H9 (cell line): ENCODE measurements around the gene GPI. TPM values are rescaled to one million over a fixed set of nuclear protein-coding genes. Genes with fewer than 3 reads are reported as not detected.

Source experiments
- DNase-seq: peaks from one replicate; pipeline ENCODE4 v3.0.0-alpha.2; 2017
- H2AFZ ChIP-seq: one replicate; pipeline ENCODE4 v1.6.1; 2013; ENCODE audit warnings: mild to moderate bottlenecking, low read length, control low read depth, moderate library complexity
- H2AK5ac ChIP-seq: 2 replicates; pipeline ENCODE4 v1.6.1; 2013; ENCODE audit warnings: low read length, control low read depth, mixed read lengths; ENCODE audit not compliant: insufficient read length
- H2BK120ac ChIP-seq: one replicate; pipeline ENCODE4 v1.6.1; 2013; ENCODE audit warnings: low read depth, mild to moderate bottlenecking, low read length, control low read depth, inconsistent platforms; ENCODE audit not compliant: poor library complexity, severe bottlenecking
- H2BK12ac ChIP-seq: 2 replicates; pipeline ENCODE4 v1.6.1; 2013; ENCODE audit warnings: low read length, control low read depth, mixed read lengths, low read depth; ENCODE audit not compliant: insufficient read length
- H2BK15ac ChIP-seq: 2 replicates; pipeline ENCODE4 v1.6.1; 2013; ENCODE audit warnings: low read depth, low read length, control low read depth
- H2BK20ac ChIP-seq: one replicate; pipeline ENCODE4 v1.6.1; 2013; ENCODE audit warnings: low read depth, mild to moderate bottlenecking, low read length, control low read depth, inconsistent platforms; ENCODE audit not compliant: poor library complexity, severe bottlenecking
- H2BK5ac ChIP-seq: 2 replicates; pipeline ENCODE4 v1.6.1; 2013; ENCODE audit warnings: low read length, control low read depth, mixed read lengths; ENCODE audit not compliant: insufficient read length
- H3K14ac ChIP-seq: 2 replicates; pipeline ENCODE4 v1.6.1; 2013; ENCODE audit warnings: low read length, control low read depth; ENCODE audit not compliant: insufficient read depth
- H3K18ac ChIP-seq: 2 replicates; pipeline ENCODE4 v1.6.1; 2013; ENCODE audit warnings: low read depth, mild to moderate bottlenecking, mixed read lengths, low read length, control low read depth; ENCODE audit not compliant: insufficient read length
- H3K23ac ChIP-seq: 2 replicates; pipeline ENCODE4 v1.6.1; 2013; ENCODE audit warnings: low read length, control low read depth, mixed read lengths, low read depth; ENCODE audit not compliant: insufficient read length
- H3K23me2 ChIP-seq: 2 replicates; pipeline ENCODE4 v1.6.1; 2013; ENCODE audit warnings: low read depth, mild to moderate bottlenecking, mixed read lengths, low read length, control low read depth; ENCODE audit not compliant: insufficient read length, poor library complexity, severe bottlenecking
- H3K27ac ChIP-seq: 2 replicates; pipeline ENCODE4 v1.5.1; 2013; ENCODE audit warnings: low read length, control low read depth, mixed read lengths, low read depth; ENCODE audit not compliant: insufficient read length
- H3K27me3 ChIP-seq: 2 replicates; pipeline ENCODE4 v1.6.1; 2013; ENCODE audit warnings: low read length, control low read depth, inconsistent platforms; ENCODE audit not compliant: insufficient read depth
- H3K4ac ChIP-seq: 2 replicates; pipeline ENCODE4 v1.6.1; 2013; ENCODE audit warnings: low read depth, mild to moderate bottlenecking, control low read depth, inconsistent platforms, low read length, moderate library complexity
- H3K4me1 ChIP-seq: 2 replicates; pipeline ENCODE4 v1.6.1; 2013; ENCODE audit warnings: low read length, control low read depth, inconsistent platforms; ENCODE audit not compliant: insufficient read depth
- H3K4me2 ChIP-seq: 2 replicates; pipeline ENCODE4 v1.6.1; 2013; ENCODE audit warnings: low read length, control low read depth, mixed read lengths; ENCODE audit not compliant: insufficient read length, insufficient read depth
- H3K56ac ChIP-seq: 2 replicates; pipeline ENCODE4 v1.6.1; 2013; ENCODE audit warnings: low read depth, mild to moderate bottlenecking, mixed read lengths, low read length, control low read depth; ENCODE audit not compliant: insufficient read length
- H3K79me1 ChIP-seq: 2 replicates; pipeline ENCODE4 v1.6.1; 2013; ENCODE audit warnings: low read depth, mild to moderate bottlenecking, moderate library complexity, low read length, control low read depth, inconsistent platforms; ENCODE audit not compliant: insufficient read depth, poor library complexity, severe bottlenecking
- H3K79me2 ChIP-seq: 2 replicates; pipeline ENCODE4 v1.6.1; 2013; ENCODE audit warnings: low read length, control low read depth, inconsistent platforms; ENCODE audit not compliant: insufficient read depth
- H3K9ac ChIP-seq: 2 replicates; pipeline ENCODE4 v1.6.1; 2013; ENCODE audit warnings: low read length, control low read depth, mixed read lengths; ENCODE audit not compliant: insufficient read length; ENCODE audit errors: extremely low read depth
- H3K9me3 ChIP-seq: one replicate; pipeline ENCODE4 v1.6.1; 2013; ENCODE audit warnings: low read depth, low read length, inconsistent platforms; ENCODE audit not compliant: control insufficient read depth
- H3T11ph ChIP-seq: one replicate; pipeline ENCODE4 v1.6.1; 2013; ENCODE audit warnings: mild to moderate bottlenecking, low read length, control low read depth, inconsistent platforms
- H4K20me1 ChIP-seq: one replicate; pipeline ENCODE4 v1.6.1; 2013; ENCODE audit not compliant: control insufficient read depth, insufficient read length, insufficient read depth
- H4K5ac ChIP-seq: 2 replicates; pipeline ENCODE4 v1.6.1; 2013; ENCODE audit warnings: low read depth, mild to moderate bottlenecking, mixed read lengths, low read length, control low read depth; ENCODE audit not compliant: insufficient read length
- H4K8ac ChIP-seq: replicated peaks from 2 replicates; pipeline ENCODE4 v1.6.1; 2013; ENCODE audit warnings: low read length, control low read depth, mixed read lengths, low read depth; ENCODE audit not compliant: insufficient read length
- H4K91ac ChIP-seq: 2 replicates; pipeline ENCODE4 v1.6.1; 2013; ENCODE audit warnings: low read depth, mild to moderate bottlenecking, moderate library complexity, mixed read lengths, low read length, control low read depth; ENCODE audit not compliant: insufficient read length
- H3K27ac Mint-ChIP-seq, 3 experiments: 2 replicates in 2 of 3; 3 replicates in 1 of 3; pipeline ENCODE4 v1.8.0; 2020 to 2021; ENCODE audit warnings: mixed read lengths in 3 of 3, mild to moderate bottlenecking in 1 of 3, moderate library complexity in 1 of 3
- H3K27me3 Mint-ChIP-seq: 2 replicates; pipeline ENCODE4 v1.8.0; 2021; ENCODE audit warnings: low read depth, mild to moderate bottlenecking, moderate library complexity, mixed read lengths
- H3K36me3 Mint-ChIP-seq, 3 experiments: 2 replicates in 2 of 3; 3 replicates in 1 of 3; pipeline ENCODE4 v1.8.0; 2020 to 2021; ENCODE audit warnings: low read depth in 3 of 3, mixed read lengths in 3 of 3; ENCODE audit not compliant: insufficient read depth in 1 of 3
- H3K4me1 Mint-ChIP-seq, 2 experiments: 2 replicates each; pipeline ENCODE4 v1.8.0; 2020; ENCODE audit warnings: mixed read lengths in 2 of 2
- H3K4me3 Mint-ChIP-seq, 2 experiments: 2 replicates in 1 of 2; 3 replicates in 1 of 2; pipeline ENCODE4 v1.8.0; 2020 to 2021; ENCODE audit warnings: mild to moderate bottlenecking in 2 of 2, mixed read lengths in 2 of 2, moderate library complexity in 1 of 2
- H3K9me3 Mint-ChIP-seq, 2 experiments: 2 replicates in 1 of 2; 3 replicates in 1 of 2; pipeline ENCODE4 v1.8.0; 2020; ENCODE audit warnings: mild to moderate bottlenecking in 2 of 2, mixed read lengths in 2 of 2, moderate library complexity in 1 of 2
- WGBS: extraction: QIAGEN DNeasy Blood & Tissue Kit; methylation state at CpG from one replicate; pipeline ENCODE4 v1.1.7; 2013; ENCODE audit warnings: missing lambda C conversion rate, low lambda C conversion rate, mixed read lengths; ENCODE audit not compliant: insufficient read length; ENCODE audit errors: extremely low coverage; 5-methylcytosine and 5-hydroxymethylcytosine counted together
- total RNA-seq: library from RNA; stranded (reverse); gene quantifications from 2 replicates; pipeline ENCODE4 v1.2.1, GENCODE V29; 2021
- TF ChIP-seq, protein P1 (sequence below): fragments of 200-600 bp; sonication (generic); conservative IDR thresholded peaks from 3 replicates; pipeline ENCODE4 v1.8.0; 2021; ENCODE audit warnings: antibody characterized with exemption, mild to moderate bottlenecking

Gene GPI
- total RNA-seq, 1 experiment from 2014 or later: 373 TPM

DNA sequence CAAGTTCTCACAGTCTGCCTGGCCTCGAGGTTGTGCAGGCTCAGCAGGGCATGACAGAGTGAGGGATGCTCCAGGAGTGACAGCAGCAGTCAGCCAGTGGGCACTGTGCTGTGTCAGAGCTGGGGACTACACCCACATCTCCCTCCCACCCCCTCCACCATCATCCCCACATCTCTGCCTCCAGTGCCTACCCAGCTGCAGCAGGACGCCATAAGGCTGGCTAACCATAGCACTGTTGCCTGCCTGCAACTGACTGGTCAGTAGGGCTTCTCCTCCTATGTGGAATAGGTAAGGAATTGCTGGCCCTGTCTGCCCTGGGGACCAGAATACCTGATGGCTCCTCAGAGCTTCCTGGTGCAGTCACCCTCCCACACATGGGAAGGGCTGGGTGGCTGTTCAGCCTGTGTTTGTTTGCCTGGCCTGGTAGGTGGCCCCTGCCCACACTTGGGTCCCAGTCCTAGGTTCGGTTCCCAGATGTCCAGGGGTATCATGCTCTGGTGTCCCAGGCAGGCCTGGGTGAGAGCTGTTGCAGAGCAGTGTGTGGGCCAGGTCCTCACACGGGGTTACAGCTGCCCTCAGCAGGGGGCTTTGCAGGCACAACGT, 15.7 kb downstream of the GPI start:
- no peaks in the 10 kb centered on the region for H3K79me1 ChIP-seq
- Mint-ChIP-seq H3K4me3 (no peak overlapping the region), H3K9me3 (no peaks in the 10 kb centered on the region; a peak in 1 of 5 replicates), H3K4me1 (no peaks in the 10 kb centered on the region), H3K36me3 (peaks cover 69 to 90% (median 83%) of the 10 kb centered on the region in 3 experiments), H3K27me3 (no peaks in the 10 kb centered on the region), H3K27ac (no peak overlapping the region)
- H3K4me1 ChIP-seq: no peaks in the 10 kb centered on the region
- H3K27ac ChIP-seq: no peak overlapping the region
- H3K4ac ChIP-seq: no peak overlapping the region
- H3T11ph ChIP-seq: no peak overlapping the region
- no peaks in the 10 kb centered on the region for H3K79me2 ChIP-seq
- H2BK20ac ChIP-seq: no peak overlapping the region
- H4K5ac ChIP-seq: no peak overlapping the region
- WGBS: no CpG with 5 or more reads among the region's 5 CpGs
- no peak overlapping the region for H4K8ac ChIP-seq
- H3K56ac ChIP-seq: no peak overlapping the region
- no peak overlapping the region for H3K23ac ChIP-seq
- H4K91ac ChIP-seq: no peak overlapping the region
- no peaks in the 10 kb centered on the region for H3K23me2 ChIP-seq
- H3K9ac ChIP-seq: no peak overlapping the region
- H3K18ac ChIP-seq: no peak overlapping the region
- no peak overlapping the region for H2AK5ac ChIP-seq
- H3K4me2 ChIP-seq: no peak overlapping the region
- H2AFZ ChIP-seq: no peak overlapping the region
- no peak overlapping the region for H2BK5ac ChIP-seq
- TF ChIP-seq, protein P1, sequence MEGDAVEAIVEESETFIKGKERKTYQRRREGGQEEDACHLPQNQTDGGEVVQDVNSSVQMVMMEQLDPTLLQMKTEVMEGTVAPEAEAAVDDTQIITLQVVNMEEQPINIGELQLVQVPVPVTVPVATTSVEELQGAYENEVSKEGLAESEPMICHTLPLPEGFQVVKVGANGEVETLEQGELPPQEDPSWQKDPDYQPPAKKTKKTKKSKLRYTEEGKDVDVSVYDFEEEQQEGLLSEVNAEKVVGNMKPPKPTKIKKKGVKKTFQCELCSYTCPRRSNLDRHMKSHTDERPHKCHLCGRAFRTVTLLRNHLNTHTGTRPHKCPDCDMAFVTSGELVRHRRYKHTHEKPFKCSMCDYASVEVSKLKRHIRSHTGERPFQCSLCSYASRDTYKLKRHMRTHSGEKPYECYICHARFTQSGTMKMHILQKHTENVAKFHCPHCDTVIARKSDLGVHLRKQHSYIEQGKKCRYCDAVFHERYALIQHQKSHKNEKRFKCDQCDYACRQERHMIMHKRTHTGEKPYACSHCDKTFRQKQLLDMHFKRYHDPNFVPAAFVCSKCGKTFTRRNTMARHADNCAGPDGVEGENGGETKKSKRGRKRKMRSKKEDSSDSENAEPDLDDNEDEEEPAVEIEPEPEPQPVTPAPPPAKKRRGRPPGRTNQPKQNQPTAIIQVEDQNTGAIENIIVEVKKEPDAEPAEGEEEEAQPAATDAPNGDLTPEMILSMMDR: no peak
- no peak overlapping the region for H2BK15ac ChIP-seq
- H3K9me3 ChIP-seq: no peaks in the 10 kb centered on the region
- no peak overlapping the region for H2BK12ac ChIP-seq
- no peak overlapping the region for H3K14ac ChIP-seq
- H4K20me1 ChIP-seq: no peaks in the 10 kb centered on the region
- no peak for DNase-seq
- no peaks in the 10 kb centered on the region for H3K27me3 ChIP-seq
- H2BK120ac ChIP-seq: no peak overlapping the region
